ENCODE measurements around the gene EXOC2.

The EXOC2 gene

GRCh38 chr6:506920-507622 lies 185.9 kb downstream of the EXOC2 start:
- Histone ChIP-seq H3K27me3 (ENCODE audit: control insufficient read depth, insufficient read depth, low read length) (no peaks in the 10 kb centered on the region), H3K27ac (no peak overlapping the region), H3K36me3 (ENCODE audit: control insufficient read depth, insufficient read depth, low read length) (no peaks in the 10 kb centered on the region), H3K9me3 (ENCODE audit: control insufficient read depth, low read length) (no peaks in the 10 kb centered on the region), H3K4me3 (ENCODE audit: low read depth, low read length) (no peak overlapping the region), H3K79me2 (no peaks in the 10 kb centered on the region), H3K4me2 (ENCODE audit: low read length) (no peak overlapping the region), H2AFZ (no peak overlapping the region), H3K4me1 (no peaks in the 10 kb centered on the region), H3K9ac (no peak overlapping the region)
- TF ChIP-seq CTCF (IDR thresholded peaks at IDR 0.05) = no peak

GRCh38 chr6:506508-506907 lies 186.4 kb downstream of the EXOC2 start:
- no peaks in the 10 kb centered on the region for H3K4me1 ChIP-seq
- H3K4me2 ChIP-seq (ENCODE audit: low read length) = no peak overlapping the region
- H3K36me3 ChIP-seq (ENCODE audit: control insufficient read depth, insufficient read depth, low read length) = no peaks in the 10 kb centered on the region
- H3K9ac ChIP-seq = no peak overlapping the region
- no peaks in the 10 kb centered on the region for H3K27me3 ChIP-seq (ENCODE audit: control insufficient read depth, insufficient read depth, low read length)
- no peak for TF ChIP-seq CTCF (IDR thresholded peaks at IDR 0.05)
- no peaks in the 10 kb centered on the region for H3K9me3 ChIP-seq (ENCODE audit: control insufficient read depth, low read length)
- no peak overlapping the region for H3K4me3 ChIP-seq (ENCODE audit: low read depth, low read length)
- no peaks in the 10 kb centered on the region for H3K79me2 ChIP-seq
- no peak overlapping the region for H2AFZ ChIP-seq
- H3K27ac ChIP-seq = no peak overlapping the region

- H3K27ac ChIP-seq = no peak overlapping the region
- H3K9me3 ChIP-seq (ENCODE audit: control insufficient read depth, low read length) = no peaks in the 10 kb centered on the region
- H3K36me3 ChIP-seq (ENCODE audit: control insufficient read depth, insufficient read depth, low read length) = no peaks in the 10 kb centered on the region
- no peak overlapping the region for H3K4me2 ChIP-seq (ENCODE audit: low read length)
- no peak overlapping the region for H3K9ac ChIP-seq
- TF ChIP-seq CTCF (IDR thresholded peaks at IDR 0.05) = no peak
- H3K4me3 ChIP-seq (ENCODE audit: low read depth, low read length) = no peak overlapping the region
- H3K4me1 ChIP-seq = no peaks in the 10 kb centered on the region
- H2AFZ ChIP-seq = no peak overlapping the region
- H3K27me3 ChIP-seq (ENCODE audit: control insufficient read depth, insufficient read depth, low read length) = no peaks in the 10 kb centered on the region
- H3K79me2 ChIP-seq = no peaks in the 10 kb centered on the region
These were observed 187.6 kb downstream of the EXOC2 start for GRCh38 chr6:505374-505773.

GRCh38 chr6:504446-504980 lies 188.4 kb downstream of the EXOC2 start:
- no peak overlapping the region for H2AFZ ChIP-seq
- no peak overlapping the region for H3K4me3 ChIP-seq (ENCODE audit: low read depth, low read length)
- H3K27me3 ChIP-seq (ENCODE audit: control insufficient read depth, insufficient read depth, low read length) = no peaks in the 10 kb centered on the region
- no peaks in the 10 kb centered on the region for H3K4me1 ChIP-seq
- H3K9me3 ChIP-seq (ENCODE audit: control insufficient read depth, low read length) = no peaks in the 10 kb centered on the region
- H3K27ac ChIP-seq = no peak overlapping the region
- TF ChIP-seq CTCF (IDR thresholded peaks at IDR 0.05) = no peak
- no peaks in the 10 kb centered on the region for H3K36me3 ChIP-seq (ENCODE audit: control insufficient read depth, insufficient read depth, low read length)
- H3K79me2 ChIP-seq = no peaks in the 10 kb centered on the region
- H3K4me2 ChIP-seq (ENCODE audit: low read length) = no peak overlapping the region
- H3K9ac ChIP-seq = no peak overlapping the region

Measured in parathyroid adenoma (tissue), 2 donors.